ENCODE results near the gene FDPS.

DNA sequence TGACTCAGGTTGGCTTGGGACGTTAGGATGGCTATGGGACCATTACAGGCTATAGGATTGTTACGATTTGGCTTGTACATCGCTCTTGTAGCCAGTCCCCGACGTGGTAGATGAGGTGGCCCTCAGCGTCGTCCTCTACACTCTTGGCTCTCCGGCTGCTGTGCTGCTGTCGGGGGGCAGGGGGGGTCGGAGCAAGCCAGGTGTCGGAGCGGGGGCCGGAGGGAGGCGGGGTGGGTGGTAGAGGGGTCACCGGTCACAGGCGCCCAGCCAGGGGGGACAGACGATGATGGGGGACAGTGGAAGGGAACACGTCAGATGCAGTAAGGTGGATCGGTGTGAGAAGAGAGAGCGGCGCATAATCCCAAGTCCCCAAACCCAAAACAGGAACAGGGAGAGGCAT is 40.0 kb upstream of the FDPS start:
- TF ChIP-seq, protein P1, sequence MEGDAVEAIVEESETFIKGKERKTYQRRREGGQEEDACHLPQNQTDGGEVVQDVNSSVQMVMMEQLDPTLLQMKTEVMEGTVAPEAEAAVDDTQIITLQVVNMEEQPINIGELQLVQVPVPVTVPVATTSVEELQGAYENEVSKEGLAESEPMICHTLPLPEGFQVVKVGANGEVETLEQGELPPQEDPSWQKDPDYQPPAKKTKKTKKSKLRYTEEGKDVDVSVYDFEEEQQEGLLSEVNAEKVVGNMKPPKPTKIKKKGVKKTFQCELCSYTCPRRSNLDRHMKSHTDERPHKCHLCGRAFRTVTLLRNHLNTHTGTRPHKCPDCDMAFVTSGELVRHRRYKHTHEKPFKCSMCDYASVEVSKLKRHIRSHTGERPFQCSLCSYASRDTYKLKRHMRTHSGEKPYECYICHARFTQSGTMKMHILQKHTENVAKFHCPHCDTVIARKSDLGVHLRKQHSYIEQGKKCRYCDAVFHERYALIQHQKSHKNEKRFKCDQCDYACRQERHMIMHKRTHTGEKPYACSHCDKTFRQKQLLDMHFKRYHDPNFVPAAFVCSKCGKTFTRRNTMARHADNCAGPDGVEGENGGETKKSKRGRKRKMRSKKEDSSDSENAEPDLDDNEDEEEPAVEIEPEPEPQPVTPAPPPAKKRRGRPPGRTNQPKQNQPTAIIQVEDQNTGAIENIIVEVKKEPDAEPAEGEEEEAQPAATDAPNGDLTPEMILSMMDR (IDR thresholded peaks at IDR 0.05; ENCODE audit: low read depth, low read length): no peak
- TF ChIP-seq MAX (IDR thresholded peaks at IDR 0.05; ENCODE audit: low read depth, low read length) (no peak), POLR2A (IDR thresholded peaks at IDR 0.05; ENCODE audit: extremely low read depth, insufficient read length) (no peak)

Measured in NB4 (cell line).